HUDEP-2 (cell line): ENCODE data around the gene CHIT1.

ENCODE experiments used
- DNase-seq, 76 experiments: peaks; one replicate each; lab custom pipeline; 2025; ENCODE audit not compliant: unreplicated experiment in 76 of 76; lab: John Stamatoyannopoulos, UW

CHIT1 gene

DNA sequence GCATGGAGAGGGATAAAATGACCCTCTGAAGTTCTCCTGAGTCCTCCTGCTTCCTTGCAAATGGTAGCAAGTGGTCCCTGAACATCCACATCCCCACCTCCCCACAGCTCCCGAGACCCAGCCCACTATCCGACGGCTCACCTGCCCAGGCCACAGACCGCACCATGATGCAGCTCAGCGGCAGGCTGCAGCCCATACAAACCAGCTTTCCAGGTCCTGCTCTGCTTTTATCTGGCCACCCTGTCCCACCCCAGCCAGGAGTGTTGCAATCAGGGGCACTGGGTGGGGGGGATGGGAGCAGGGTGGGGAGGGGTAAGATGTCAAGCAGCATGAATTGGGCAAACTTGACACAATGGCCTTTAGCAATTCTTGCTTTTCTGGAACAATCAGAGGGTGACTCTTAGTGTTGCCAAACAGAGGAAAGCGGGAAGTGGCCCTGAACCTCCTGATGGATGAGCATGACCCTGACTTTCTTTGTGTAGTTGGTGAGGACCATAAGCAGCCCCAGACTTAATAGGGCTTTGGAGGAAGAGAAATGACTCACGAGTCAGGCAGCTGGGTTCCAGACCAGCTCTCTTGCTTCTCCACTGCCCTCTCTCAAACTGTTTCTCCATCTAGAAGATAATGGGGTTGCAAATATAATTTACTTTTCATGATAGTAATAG, at the start of gene CHIT1:
Gene CHIT1 (minus strand): TSS at position 203 of the 665 bp plus-strand sequence. CDS start 37 bp downstream, at position 166.
- no peak for DNase-seq

DNA sequence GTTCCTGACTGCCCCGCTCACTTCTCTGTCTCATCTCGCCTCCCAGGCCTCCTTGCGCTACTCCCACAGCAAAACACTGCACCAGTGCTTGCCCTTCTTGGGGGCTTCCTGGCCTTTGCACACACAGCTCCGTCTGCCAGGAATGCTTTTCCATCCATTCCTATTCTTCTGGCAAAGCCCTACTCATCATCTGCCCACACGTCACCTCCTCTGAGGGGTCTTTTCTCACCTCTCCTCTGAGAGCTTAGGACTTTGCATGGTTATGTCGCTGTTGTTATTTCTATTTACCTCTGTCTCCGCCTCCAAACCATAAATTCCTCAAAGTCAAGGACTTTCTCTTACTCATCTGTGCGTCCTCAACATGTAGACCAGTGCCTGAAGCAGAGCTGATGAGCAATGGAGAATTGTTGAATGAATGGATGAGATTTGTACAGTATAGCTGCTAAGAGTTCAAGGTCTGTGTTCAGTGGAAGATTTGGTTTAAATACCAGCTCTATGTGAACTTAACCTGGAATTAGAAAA, 49.5 kb upstream of the CHIT1 start:
- DNase-seq = no peak

DNA sequence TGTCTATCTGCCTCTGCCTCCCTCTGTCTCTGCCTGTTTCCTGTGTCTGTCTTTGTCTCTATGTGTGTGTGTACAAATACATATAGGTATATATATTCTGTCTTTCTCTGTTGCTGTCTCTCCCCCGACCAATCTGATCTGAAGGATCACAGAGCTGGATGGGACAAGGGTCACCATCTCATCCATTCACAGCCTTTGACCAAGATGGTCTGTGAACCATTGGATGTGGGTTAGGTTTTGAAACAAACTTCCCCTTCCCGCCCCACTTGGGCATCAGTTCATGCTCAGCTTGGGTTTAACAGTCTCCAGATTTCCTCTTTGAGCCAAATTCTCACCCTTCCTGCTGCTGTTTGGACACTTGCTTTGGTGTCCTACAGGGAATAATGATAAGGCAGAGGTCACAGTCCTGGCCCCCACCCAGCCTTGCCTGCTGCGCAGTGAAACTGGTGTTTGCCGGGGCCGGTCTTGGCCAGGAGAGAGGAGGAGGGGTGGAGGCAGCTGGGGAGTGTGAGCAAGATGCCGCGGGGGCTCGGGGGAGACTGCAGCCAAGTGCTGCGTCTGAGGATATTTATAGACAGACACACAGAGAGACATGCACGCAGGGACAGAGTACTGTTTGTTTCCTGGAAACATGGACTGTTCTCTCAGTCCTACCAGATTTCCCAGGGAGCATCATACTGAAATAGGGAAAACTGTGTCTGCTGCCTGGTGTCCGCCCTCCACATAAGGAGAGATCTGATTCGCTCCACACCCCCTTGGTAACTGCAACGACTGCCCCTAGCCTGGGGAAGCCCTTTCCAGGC, 48.8 kb upstream of the CHIT1 start:
- no peak for DNase-seq

DNA sequence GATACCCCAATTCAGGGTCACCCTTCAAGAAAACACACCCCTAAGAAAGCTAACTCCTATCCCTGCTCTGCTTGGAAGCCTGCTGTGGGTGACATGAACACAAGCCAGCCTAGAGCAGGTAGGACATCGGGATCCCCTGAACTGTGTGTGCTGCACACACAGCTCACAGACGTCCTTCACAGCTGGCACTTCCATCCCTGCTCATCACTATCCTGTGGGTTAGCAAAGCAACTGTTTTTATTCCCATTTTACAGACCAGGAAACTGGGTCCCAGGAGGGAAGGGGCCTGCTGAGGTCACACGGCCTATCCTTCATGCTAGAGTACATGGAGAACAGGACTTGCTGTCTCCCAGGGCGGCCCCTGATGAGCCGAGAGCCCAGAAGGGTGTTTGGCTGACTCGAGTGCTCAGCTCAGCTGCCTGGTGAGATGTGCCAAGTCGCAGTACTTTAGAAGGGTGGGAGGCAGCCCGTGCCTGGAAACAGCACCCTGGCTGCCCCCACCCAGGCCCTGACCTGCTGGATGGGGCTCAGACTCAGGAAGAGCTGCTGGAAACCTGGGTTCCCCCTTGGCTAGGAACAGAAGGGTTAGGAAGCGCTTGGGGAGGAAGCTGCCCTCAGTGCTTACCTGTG, 47.6 kb upstream of the CHIT1 start:
- no peak for DNase-seq

DNA sequence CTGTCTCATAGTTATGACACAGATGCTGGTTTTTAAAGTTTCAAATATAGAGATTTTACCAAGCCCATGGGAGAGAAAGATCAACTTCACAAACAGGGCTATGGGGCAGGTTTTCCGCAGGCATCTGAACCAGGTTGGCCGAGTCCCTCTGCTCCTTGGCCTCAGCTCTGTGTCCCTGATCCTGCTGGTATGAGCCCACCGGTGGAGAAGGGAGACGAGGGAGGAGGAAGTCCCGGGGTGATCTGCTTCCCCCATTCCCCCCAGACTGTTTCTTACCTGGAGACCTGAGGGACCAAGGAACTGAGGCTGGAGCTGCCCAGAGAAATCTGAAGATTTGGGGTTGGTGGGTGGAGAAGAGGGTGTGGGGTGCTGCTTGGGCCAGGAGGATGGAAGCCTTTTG, 46.9 kb upstream of the CHIT1 start:
- DNase-seq = no peak

DNA sequence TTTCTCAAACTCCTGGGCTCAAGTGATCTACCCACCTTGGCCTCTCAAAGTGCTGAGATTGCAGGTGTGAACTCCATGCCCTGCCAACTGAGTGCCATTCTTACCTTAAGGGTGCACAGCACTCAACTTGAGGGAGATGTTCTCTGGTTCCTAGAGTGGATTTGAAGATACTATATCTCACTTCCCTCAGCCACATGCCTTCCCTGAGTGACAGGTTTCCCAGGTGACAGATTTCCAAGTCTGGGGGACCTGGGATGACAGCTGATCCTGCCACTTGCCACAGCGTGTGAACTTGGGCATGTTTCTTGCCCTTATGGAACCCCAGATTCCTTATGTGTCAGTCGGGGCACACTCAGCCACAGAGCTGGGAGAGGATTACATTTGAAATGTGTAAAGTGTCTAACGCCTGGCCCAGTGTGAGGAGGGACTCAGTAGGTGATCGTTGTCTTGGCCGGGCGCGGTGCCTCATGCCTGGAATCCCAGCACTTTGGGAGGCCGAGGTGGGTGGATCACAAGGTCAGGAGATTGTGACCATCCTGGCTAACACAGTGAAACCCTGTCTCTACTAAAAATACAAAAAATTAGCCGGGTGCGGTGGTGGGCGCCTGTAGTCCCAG, 46.3 kb upstream of the CHIT1 start:
- no peak for DNase-seq

DNA sequence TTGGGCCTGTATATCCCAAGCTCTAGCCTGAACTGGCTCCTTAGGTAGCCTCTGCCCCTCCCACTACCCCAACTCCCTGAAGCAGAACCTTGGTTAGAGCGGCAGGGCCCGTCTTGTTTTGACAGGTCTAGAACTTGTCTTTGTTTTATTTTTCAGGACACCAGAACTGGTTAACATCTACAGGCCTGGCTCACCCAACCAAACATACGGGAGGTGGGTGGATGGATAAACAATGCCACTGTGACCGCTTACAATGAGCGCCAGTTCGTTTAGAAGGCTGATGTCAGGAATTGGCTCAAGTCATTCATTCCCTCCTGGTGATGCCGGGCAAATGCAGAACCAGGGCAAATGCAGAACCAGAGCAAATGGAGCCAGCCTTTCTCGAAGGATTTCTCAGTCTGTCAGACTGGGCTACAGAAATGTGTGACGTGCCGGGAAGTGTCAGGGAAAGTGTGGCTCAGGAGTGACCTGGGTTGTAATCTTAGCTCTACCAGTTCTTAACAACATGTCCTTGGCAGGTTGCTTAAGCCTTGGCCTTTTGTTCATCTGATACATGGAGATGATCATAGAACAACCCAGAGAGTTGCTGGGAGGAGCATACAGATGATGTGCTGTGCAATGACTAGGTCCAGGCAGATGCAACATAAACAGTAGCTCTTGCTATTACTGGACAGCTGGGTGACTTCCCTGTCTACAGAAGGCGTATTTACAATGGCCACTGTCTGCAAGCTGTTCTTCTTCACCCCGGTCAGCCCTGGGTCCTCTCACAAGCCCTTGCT, 45.3 kb upstream of the CHIT1 start:
- no peak for DNase-seq

DNA sequence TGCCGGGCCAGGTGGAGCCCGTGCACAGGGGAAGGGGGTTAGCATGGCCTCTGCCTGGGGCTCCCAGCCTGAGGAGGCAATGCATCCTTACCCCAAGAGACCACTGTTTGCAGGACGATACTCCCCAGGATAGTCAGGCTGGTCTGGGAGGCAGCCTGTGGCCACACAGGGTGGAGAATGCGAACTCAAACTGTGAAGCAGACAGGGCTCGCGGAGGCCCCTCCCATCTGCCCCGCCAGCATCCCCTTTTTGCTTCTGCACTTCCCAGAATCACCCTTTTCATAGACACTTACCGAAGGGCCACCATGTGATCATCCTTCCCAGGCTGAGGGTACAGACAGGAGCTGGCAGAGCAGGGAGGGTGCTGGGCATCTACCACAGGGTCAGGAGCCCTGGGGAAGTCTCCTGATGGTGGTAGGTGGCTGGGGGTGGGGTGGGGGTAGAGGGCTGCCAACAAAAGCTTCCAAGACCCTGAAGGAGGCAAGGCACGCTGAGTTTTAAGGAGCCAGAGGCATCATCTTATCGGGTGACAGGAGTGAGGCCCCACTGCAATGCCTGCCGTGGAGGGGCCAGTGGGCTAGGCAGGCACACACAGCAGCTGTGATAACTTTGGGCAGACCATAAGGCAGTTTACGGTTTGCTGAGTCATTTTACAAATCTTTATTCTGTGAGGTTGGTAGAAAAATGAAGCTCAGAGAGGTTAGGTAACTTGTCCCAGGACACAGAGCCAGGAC, 44.6 kb upstream of the CHIT1 start:
- DNase-seq = no peak

DNA sequence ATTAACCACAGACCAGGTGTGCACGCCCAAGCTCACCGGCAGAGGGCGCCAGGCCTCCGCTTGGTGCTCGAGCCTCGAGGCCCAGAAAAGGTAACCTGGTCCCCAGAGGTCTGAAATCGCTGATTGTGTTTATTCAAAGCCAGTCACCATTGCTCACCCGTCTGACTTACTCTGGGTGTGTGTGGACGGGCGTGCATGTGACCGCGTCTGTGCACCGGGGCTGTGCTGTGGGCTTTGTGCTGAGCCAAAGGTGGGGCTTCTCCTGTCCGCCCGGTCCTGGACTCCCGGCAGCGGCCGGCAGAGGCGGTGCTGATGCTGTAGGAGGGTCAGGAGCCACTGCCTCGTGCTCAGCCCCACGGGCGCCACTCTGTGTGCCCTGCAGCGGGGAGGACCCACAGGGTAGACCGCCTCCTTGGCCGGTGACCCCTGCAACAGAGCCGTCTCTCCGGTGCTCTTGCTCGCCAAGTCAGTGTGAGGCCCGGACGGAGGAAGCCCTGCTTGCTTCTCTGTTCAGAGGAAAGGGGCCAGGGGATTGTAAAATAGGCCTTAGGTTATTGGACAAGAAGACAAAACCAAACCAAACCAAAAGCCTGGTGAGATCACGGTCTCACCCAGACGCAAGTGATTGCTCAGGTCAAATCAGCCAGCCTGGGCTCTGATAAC, 43.9 kb upstream of the CHIT1 start:
- peak in 68 of 76 experiments; percentile 14 to 87 (median 65) for DNase-seq

DNA sequence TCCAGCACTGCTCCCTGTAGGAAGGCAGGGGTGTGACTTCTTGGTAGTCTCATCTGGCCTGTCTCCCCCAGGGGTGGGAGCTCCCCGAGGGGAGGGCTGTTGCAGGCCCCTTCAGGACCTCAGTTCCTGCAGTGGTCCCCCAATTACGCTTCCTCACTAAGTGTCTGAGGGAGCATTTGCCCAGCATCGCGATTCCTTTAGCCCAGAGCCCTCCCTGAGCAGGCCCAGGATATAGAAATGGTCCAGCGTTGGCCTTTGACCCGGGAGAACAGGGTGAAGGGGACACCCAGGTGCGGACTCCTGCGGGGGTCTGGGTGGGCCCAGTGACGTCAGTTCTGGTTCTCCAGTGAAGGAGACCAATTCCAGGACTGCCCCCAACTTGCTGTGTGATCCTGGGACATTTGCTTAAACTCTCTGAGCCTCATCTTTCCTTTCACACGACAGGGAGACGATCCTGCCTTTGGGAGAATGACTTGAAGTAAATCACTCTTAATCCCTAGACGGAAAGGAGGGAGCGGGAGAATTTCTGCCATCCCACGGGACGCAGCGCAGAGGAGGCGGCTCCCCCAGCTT, 43.2 kb upstream of the CHIT1 start:
- DNase-seq = no peak

DNA sequence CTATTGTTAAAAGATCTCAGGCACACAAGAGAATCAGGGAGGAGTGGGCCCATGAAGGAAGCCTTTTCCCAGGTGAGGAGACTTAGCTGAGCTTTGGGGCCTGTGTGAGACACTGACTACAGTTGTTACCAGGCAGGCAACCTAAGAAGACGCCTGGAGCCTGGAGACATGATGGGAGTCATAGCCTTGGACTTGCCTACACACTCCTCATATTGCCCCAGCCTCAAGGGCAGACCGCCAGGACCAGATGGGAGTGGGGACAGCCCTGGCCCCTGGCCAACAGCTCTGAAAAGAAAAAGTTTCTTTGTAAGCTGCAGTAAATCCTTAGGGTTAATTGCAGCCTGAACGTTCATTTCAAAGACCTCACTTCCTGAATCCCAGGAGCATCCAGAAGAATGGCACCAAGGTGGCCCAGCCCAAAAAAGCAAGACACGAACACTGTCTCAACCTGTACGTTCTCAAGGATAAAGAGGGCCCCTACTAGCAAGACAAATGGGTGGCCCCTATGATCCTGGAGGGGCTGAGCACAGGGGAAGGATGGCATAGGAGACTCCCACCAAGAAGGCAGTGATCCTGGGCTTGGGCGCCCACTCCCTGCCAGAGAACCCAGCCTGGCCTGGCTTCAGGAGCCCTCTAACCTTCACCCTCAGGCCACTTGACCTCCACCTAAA, 42.6 kb upstream of the CHIT1 start:
- no peak for DNase-seq

DNA sequence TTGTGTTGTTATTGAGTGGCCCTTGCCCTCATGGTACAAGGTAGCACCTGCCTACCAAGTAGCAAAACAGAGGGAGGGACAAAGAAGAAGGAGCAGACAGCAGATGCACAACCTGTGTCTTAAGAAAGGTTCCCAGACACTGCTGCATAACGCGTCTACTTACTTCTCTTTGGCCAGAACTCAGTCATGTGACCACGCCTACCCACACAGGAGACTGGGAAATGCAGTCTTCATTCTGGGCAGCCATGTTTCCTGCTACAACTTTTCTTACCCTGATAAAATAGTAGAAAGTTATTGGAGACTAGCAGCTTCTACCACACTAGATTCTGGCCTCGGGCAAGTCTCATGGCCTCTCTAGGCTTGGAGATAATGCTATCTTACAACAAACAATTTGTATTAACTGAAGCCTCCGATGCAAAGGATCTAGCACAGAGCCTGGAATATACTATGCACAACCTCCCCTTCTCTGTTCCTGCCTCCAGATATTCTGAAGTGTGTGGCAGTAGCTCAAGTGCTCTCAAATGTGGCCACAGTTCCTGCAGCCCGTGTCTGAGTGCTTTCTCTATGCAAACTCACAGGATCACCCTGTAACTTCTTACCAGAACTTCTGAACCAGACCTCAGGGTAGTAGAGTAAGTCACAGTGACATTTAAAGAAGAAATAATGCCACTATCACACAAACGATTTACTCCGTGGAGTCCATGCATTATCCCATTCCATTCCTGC, 41.7 kb upstream of the CHIT1 start:
- peak in 62 of 76 experiments; percentile 18 to 77 (median 51) for DNase-seq

DNA sequence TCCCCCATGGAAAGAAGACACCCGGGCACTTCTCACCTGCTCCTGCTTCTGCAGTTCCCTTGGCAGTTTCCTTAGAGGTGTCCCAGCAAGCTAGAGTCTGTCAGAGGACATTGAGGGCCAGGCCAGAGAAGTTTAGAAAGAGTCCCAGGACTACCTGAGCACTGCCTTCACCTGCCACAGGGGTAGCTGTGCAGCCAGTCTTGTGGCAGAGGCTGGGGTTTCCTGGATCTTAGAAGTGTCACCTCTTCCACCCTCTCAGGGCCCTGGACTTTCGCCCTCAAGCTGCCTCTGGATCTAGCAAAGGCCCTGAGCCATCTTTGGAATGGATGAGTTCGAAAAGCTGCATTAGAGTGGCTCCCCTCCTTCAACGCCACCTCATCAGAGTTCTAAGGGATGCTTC, 41.0 kb upstream of the CHIT1 start:
- no peak for DNase-seq

DNA sequence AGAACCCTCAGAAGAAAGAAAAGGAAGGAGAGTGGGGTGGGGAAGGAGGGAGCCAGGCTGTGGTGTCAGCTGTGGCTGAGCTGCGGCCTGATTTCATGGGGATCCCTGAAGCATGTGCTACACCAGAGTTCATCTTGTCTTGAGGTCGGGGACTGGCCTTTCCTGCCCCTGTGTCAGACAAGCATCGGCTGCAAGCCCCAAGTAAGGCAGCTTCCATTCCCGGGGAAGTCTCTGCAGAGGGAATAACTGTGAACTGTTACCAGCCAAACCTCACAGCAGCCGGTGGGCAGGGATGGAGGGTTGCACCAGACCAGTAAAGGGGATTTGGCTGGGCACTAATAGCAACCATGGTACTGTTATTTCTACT, 40.2 kb upstream of the CHIT1 start:
- no peak for DNase-seq

DNA sequence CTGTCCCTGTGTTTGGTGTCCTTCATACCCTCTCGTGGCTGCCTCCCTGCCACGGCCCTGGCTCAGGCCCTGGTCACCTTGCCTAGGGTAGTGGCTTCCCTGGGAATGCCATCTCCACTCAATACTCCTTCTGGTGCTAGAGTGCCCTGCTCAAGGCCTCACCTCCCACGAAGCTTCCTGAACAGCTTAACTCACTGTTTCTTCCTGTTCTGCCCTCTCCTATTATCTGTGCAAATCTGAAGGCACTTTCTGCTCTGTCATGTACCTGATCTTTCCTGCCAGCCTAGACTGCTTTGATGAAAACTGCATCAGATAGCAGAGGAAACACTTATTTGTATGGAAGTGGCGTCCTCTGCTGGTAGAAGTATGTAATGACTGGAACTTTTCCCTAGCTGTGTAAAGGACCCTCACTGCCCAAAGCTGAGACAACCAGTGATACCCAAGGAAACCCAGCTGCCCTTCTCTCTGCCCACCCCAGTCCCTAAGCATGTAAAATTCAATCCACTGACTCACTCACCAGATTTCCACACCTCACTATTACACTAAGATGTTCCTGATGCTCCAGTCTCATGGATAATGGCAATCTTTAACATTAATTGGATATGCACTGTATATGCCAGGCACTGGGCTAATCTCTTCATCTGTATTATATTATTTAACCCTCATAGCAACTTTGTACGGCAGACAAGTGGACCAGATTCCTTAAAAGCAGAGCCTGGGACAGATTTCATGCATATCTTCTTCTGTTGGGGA, 39.6 kb upstream of the CHIT1 start:
- peak in 48 of 76 experiments; percentile 7 to 73 (median 47) for DNase-seq

DNA sequence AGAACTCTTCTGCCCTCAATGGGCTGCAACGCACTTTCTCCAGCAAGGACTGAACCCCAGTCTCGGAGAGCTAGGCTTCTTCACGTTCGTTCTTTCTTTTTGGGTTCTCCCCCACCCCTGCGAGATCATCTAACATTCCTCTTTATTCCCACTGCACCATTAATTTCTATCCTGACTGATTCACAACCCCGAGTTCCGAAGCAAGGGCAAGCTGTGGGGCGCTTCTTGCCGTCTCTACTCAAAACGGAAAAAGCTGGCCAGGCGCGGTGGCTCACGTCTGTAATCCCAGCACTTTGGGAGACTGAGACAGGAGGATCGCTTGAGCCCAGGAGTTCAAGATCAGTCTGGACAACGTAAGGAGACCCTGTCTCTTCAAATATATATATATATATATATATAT, 38.4 kb upstream of the CHIT1 start:
- no peak for DNase-seq

DNA sequence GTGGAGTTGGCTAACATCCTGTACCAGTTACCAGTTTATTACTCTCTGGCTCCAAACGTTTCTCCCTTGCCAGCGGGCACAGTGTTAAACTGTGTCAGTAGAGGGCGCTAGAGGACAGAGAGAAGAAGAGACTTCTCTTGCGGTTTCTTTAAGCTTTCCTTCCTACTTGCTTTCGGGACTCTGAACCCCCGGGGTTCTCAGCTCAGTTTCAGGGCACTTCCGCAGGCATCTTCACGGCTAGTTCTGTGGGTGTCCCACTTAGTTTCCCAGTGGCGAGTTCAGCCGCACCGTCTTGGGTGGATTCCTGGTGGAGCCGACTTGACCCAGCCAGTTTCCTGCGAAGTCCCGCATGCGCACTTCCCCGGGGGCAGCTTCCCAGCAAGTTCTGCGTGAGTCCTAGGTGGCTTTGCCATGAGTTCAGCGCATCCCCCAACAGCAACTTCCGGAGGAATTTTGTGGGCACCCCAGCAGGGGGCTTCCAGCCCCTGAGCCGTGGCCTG, 37.9 kb upstream of the CHIT1 start:
- peak in 71 of 76 experiments; percentile 15 to 84 (median 65) for DNase-seq
